GM10248 (cell line): ENCODE data around the gene CADM2.

Source experiments
- CTCF ChIA-PET: fragments of 300-600 bp; sonication (Branson Sonifier 250); formaldehyde crosslinking; extraction: SDS; loops from one replicate; lab custom pipeline; 2021; ENCODE audit warnings: antibody characterized with exemption; lab: Yijun Ruan, JAX
- POLR2A ChIA-PET: fragments of 350-650 bp; sonication (Branson Sonifier 250); formaldehyde crosslinking; extraction: SDS; loops from one replicate; lab custom pipeline; 2020; ENCODE audit warnings: antibody characterized with exemption; lab: Yijun Ruan, JAX
- DNase-seq: peaks from one replicate; pipeline ENCODE4 v3.0.0; 2012; ENCODE audit errors: extremely low spot score
- CTCF ChIP-seq: IDR thresholded peaks from 2 replicates; pipeline ENCODE4 v1.5.1; 2012; ENCODE audit warnings: mild to moderate bottlenecking, low read depth; ENCODE audit errors: extremely low read depth, missing control alignments, control extremely low read depth

The CADM2 gene

GRCh38 chr3:85041562-85042055 is 82.8 kb downstream of the CADM2 start:
- ChIA-PET POLR2A (no interaction called here), CTCF (interaction anchor here (2.4 kb wide), 1 partner anchor 10 kb away, joined by 6 read pairs; no protein-coding TSS in a partner anchor)
- TF ChIP-seq CTCF, result no peak
- no peak for DNase-seq

- DNase-seq, result no peak
- POLR2A ChIA-PET, result no interaction called here
- CTCF ChIA-PET, result interaction anchor here (1.7 kb wide), 1 partner anchor 8 kb away, joined by 6 read pairs; no protein-coding TSS in a partner anchor
Observed at GRCh38 chr3:85050821-85051220, 92.0 kb downstream of the CADM2 start.

DNA sequence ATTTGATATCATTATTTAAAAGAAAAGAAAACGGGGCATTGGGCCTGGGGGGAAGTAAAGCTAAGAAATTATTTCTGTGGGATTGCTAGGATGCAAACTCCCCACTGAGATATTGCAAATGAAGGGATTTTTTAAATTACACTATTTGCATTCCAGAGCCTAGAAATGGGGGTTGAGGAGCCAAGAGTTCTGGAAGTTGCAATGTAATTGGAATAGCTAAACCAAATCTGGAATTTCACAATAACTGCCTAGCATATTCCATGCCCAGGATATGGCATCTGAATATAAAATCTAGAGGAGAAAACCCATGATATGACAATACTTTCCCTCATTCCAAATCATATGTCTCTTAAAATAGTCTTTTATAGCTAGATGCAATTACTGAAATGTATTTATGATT is 93.0 kb downstream of the CADM2 start:
- no peak for DNase-seq
- no peak for TF ChIP-seq CTCF
- ChIA-PET CTCF (interaction anchor here (1.7 kb wide), 1 partner anchor 9 kb away, joined by 6 read pairs; no protein-coding TSS in a partner anchor), POLR2A (no interaction called here)

More at GRCh38 chr3:85050821-85051220, 92.0 kb downstream of the CADM2 start:
- TF ChIP-seq CTCF, result no peak

DNA sequence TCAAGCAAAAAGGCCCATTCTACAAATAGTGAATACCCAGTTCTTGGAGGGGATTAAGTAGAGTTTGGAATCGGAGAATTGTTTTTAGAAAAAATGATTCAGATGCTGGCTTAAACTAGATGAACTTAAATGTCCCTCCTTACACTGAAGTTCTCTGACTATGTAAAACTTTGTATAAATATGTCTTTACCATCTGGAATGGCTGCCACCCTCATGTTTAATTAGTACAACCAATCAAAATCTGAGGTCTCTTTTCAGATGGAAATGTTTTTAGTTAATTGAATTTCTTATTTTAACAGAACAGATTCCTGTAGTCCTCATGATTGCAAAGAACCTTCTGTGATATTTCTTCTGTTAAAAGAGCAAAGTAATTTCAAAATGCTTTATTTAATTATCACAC is 94.8 kb downstream of the CADM2 start:
- ChIA-PET POLR2A (no interaction called here), CTCF (no interaction called here)
- no peak for DNase-seq
- no peak for TF ChIP-seq CTCF

- CTCF ChIA-PET, result no interaction called here
- TF ChIP-seq CTCF, result no peak
- POLR2A ChIA-PET, result no interaction called here
- DNase-seq, result no peak
Observed at GRCh38 chr3:85054579-85054978, 95.8 kb downstream of the CADM2 start.

- no peak for DNase-seq
- ChIA-PET POLR2A (no interaction called here), CTCF (no interaction called here)
- no peak for TF ChIP-seq CTCF
Observed at GRCh38 chr3:85068911-85069310, 110.1 kb downstream of the CADM2 start.
